Gastroesophageal sphincter (tissue), 3 donors: Measurements from ENCODE around the gene CD55.

Source experiments
- CTCF ChIP-seq, 4 experiments: fragments of 200-600 bp in 2 of 4; fragments of 450-650 bp in 2 of 4; sonication (generic) in 1 of 4; IDR thresholded peaks; one replicate each; pipeline ENCODE4 v1.5.1; 2017 to 2019; ENCODE audit warnings: antibody characterized with exemption in 4 of 4, mild to moderate bottlenecking in 2 of 4, moderate library complexity in 2 of 4
- POLR2A ChIP-seq, 2 donors: fragments of 450-650 bp; IDR thresholded peaks; one replicate each; pipeline ENCODE4 v1.6.1; 2017; ENCODE audit warnings: antibody characterized with exemption in 2 of 2, mild to moderate bottlenecking in 2 of 2, moderate library complexity in 1 of 2
- POLR2AphosphoS5 ChIP-seq: sonication (generic); formaldehyde crosslinking; IDR thresholded peaks from one replicate; pipeline ENCODE4 v1.6.1; 2017; ENCODE audit warnings: antibody characterized with exemption

- TF ChIP-seq CTCF (IDR thresholded peaks at IDR 0.05) (no peak), POLR2AphosphoS5 (no peak), POLR2A (IDR thresholded peaks at IDR 0.05) (no peak)
These were observed 12.9 kb downstream of the CD55 start for GRCh38 chr1:207334337-207334736.
